A172 (cell line): Measurements from ENCODE around the gene LRRK1. TPM values are rescaled to one million over a fixed set of nuclear protein-coding genes. Genes with fewer than 3 reads are reported as not detected.

Source experiments
- DNase-seq: peaks from one replicate; pipeline ENCODE4 v3.0.0-alpha.2; 2015; ENCODE audit warnings: low spot score
- total RNA-seq: library from RNA; depleted of rRNA; stranded (reverse); fragments of >200 nt; shearing (Covaris generic); gene quantifications from 2 replicates; pipeline ENCODE4 v1.2.3, GENCODE V29; 2014

LRRK1 gene
- total RNA-seq, 1 experiment from 2014 or later = 5.3 TPM

- no peak for DNase-seq
These were observed 103.7 kb downstream of the LRRK1 start for GRCh38 chr15:101022876-101023275.

GRCh38 chr15:101023501-101024072, 104.4 kb downstream of the LRRK1 start:
- no peak for DNase-seq

GRCh38 chr15:101024073-101024695, 105.0 kb downstream of the LRRK1 start:
- no peak for DNase-seq

GRCh38 chr15:101024706-101025500, 105.7 kb downstream of the LRRK1 start:
- no peak for DNase-seq

GRCh38 chr15:101025501-101025885, 106.3 kb downstream of the LRRK1 start:
- DNase-seq = no peak

- no peak for DNase-seq
These were observed 106.9 kb downstream of the LRRK1 start for GRCh38 chr15:101025896-101026631.

GRCh38 chr15:101026656-101027272, 107.6 kb downstream of the LRRK1 start:
- no peak for DNase-seq

- no peak for DNase-seq
These were observed 108.2 kb downstream of the LRRK1 start for GRCh38 chr15:101027273-101027901.

GRCh38 chr15:101027920-101028319, 108.8 kb downstream of the LRRK1 start:
- no peak for DNase-seq

GRCh38 chr15:101028321-101028720, 109.2 kb downstream of the LRRK1 start:
- no peak for DNase-seq

GRCh38 chr15:101028772-101029438, 109.7 kb downstream of the LRRK1 start:
- DNase-seq = no peak

GRCh38 chr15:101029971-101030661, 111.0 kb downstream of the LRRK1 start:
- DNase-seq = no peak

- DNase-seq = no peak
These were observed 112.1 kb downstream of the LRRK1 start for GRCh38 chr15:101031213-101031612.

GRCh38 chr15:101033801-101034200, 114.6 kb downstream of the LRRK1 start:
- no peak for DNase-seq

GRCh38 chr15:101035611-101036010, 116.5 kb downstream of the LRRK1 start:
- DNase-seq = no peak

GRCh38 chr15:101036189-101036588, 117.0 kb downstream of the LRRK1 start:
- DNase-seq = no peak

- DNase-seq = no peak
These were observed 118.1 kb downstream of the LRRK1 start for GRCh38 chr15:101037090-101037830.

- DNase-seq = no peak
These were observed 119.3 kb downstream of the LRRK1 start for GRCh38 chr15:101038327-101039003.

GRCh38 chr15:101039461-101039860, 120.3 kb downstream of the LRRK1 start:
- no peak for DNase-seq
